ENCODE data around the gene UGT1A5.

DNA sequence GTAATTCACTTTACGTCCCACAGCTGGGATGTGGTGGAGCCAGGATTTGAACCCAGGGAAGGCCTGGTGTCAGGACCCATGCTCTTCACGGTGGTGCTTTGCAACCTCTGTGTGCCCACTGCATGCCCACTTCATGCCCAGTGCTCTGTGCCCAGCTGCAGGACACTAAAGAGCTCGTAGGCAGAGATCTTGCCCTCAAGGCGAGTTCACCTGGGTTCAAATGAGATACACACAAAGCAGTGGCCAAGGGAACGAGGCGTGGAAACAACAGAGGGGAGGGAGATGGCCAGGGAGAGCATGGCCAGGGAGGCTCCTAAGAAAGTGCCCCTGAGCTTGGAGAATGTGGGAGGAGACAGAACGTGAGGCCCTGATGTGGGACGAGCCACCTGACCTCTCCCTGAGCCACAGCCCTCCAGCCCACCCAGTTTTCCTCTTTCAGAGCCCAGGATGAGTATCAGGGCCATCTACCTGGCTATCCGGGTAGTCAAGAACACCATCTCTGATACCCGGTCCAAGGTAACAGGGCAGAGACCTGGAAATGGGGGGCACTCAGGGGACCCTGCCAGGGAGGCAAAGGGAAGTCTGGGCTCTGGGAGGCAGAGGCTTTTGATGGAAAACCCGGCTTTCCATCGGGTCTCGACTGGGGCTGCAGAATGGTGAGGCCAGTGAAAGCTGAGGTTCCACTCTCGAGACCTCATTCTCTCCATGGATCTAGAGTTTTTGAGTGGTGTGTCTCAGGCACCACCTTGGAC is 85.8 kb downstream of the UGT1A5 start:
- TF ChIP-seq, protein P1, sequence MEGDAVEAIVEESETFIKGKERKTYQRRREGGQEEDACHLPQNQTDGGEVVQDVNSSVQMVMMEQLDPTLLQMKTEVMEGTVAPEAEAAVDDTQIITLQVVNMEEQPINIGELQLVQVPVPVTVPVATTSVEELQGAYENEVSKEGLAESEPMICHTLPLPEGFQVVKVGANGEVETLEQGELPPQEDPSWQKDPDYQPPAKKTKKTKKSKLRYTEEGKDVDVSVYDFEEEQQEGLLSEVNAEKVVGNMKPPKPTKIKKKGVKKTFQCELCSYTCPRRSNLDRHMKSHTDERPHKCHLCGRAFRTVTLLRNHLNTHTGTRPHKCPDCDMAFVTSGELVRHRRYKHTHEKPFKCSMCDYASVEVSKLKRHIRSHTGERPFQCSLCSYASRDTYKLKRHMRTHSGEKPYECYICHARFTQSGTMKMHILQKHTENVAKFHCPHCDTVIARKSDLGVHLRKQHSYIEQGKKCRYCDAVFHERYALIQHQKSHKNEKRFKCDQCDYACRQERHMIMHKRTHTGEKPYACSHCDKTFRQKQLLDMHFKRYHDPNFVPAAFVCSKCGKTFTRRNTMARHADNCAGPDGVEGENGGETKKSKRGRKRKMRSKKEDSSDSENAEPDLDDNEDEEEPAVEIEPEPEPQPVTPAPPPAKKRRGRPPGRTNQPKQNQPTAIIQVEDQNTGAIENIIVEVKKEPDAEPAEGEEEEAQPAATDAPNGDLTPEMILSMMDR (conservative IDR thresholded peaks at IDR 0.05; ENCODE audit: low read length): no peak
- no peak for TF ChIP-seq EZH2phosphoT487 (IDR thresholded peaks at IDR 0.05; ENCODE audit: borderline replicate concordance, low read depth, low read length)

Data from OCI-LY7 (cell line).